Kidney tubule cell (primary cell): ENCODE measurements around the gene ADTRP.

Experiments used
- DNase-seq: peaks from one replicate; pipeline ENCODE4 v3.0.0-alpha.2; 2018; ENCODE audit warnings: low spot score

Gene ADTRP

DNA sequence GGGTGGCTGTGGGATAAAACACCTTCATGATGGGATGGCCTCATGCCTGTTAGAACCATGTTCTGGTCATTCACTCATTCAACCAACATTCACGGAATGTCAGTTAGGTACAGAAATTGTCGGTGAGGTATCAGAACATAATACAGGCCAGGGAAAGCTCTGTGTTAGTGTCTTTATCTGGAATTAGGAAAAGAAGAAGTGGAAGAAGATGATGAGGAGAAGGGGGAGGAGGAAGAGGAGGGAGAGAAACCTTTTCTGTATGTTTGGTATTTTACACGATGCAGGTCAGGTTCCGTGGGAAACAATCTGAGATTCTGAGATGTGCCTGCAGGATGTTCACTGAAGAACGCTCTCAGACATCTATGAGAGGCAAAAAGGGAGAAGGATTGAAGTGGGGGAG, 5.6 kb downstream of the ADTRP start:
- DNase-seq: no peak

DNA sequence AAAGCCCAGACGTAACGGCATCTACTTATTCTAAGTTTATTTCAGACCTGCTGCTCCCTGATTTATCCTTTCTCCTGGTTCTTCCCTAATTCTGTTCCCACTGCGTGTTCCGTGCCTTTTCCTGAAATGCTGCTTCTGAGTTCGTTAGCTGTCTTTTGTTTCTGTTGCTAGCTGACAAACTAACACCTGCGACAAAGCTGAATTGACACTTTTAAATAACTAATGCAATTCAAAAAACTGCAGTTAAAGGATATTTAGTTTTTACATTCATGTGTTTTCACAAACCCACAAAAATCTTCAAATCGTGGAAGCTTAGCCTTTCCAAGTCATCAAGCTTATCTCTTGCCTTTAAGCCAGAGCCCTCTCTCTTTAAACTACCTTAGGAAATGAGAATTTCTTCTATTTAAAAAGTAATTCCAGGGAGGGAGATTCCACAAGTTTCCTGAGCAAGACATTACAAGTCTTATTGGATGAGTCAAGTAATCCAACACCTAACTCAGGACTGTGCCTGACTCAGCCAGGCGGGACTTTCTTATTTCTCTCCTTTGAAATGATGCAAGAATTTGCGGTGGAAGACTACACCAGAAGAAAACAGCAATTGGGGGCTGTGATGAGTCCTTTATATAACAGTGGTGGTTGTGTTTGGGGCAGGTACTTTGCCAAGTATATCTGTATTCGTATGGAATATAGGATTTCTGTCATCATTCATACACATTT, 6.3 kb downstream of the ADTRP start:
- DNase-seq: peak; percentile 96

DNA sequence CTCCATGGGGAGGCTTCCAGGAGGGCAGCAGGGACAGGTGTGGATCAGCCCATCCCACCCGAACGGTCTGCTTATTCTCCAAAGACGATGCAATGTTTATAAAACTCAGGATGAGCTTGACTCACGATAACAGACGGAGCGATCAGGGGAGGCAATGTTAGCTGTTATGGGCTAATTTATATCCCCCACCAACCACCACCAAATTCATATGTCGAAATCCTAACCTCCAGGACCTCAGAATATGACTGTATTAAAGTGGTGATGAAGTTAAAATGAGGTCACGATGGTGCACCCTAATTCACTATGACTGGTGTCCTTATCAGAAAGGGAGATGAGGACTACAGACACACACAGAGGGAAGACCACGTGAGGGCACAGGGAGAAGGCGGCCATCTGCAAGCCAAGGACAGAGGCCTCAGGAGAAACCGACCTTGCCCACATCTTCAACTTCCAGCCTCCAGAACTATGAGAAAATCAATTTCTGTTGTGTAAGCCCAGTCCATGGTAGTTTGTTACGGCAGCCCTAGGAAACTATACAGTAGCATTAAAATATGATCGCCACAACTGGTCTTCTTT, 7.0 kb downstream of the ADTRP start:
- DNase-seq: peak; percentile 30

DNA sequence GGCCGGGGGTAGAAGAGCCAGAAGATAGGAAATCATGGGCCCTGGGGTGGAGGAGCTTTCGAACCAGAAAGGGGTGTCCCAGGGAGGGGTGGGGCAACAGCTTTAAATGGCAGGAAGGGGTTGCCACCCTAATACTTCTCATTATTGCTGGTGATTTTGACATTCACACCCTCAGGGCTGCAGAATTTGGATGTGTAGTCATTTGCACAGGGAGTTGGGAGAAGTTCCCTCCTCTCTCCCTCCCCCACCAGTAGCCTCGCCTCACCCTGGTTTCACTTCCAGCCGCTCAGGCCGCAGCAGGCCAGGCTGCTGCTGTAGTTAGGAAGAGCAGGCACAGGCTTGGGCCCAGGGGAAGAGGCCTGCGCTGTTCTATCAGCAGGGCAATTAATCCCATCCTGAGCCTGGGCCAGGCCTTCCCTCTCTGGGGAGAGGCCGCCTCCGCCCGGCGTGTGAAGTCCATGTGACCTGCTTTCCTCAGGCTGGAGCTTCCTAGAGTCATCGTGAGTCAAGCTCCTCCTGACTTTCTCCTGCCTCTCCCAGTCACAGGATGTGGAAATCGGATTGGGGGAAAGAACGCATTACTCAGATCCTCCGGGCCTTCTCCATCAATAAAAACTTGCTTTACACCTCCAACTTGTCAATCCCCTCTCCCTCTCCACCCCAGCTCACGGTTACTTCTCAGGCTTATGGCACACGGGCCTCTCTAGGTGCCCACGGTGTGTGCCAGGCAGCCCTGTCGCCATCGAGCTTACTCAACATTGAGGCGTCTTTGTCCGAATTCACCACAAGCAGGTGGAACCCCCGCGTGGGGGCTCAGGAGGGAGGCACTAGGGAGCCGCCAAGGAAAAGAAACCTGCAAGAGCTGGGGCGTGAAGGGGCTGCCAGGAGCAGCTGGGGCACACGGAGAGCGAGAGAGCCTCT, 7.8 kb downstream of the ADTRP start:
- peak; percentile 98 for DNase-seq

DNA sequence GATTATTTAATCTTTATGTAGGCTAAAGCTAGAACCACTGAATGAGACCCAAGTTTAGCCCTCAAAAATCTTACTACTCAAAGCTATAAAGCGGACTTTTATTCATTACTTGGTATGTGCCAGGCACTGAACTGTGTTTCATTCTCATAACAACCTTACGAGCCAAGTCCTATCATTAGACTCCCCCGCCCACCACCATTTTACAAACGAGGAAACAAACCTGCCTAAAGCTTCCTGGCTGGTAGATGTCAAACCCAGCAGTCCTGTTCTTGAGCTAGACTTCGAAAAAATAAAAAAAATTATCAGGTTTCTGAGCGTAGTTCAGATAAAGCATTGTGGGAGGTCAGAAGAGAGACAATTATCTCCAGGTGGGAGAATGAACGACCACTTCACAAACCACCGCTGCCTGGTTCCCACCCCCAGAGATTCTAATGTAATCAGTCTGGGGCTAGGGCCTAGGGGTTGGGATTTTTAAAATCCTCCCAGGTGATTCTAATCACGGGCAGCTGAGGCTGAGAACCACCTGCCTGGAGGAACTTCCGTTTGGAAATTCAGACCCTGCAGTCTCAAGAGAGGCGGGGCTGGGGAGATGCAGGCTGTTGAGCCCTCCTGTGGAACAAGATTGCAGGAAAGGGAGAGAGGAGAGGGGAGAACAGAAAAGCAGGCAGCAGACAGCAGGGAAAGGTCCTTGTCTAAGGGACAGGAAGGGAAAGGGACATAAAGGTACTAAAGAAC, 8.6 kb downstream of the ADTRP start:
- peak; percentile 67 for DNase-seq

- peak; percentile 68 for DNase-seq
Observed at GRCh38 chr6:11769244-11769643, 9.4 kb downstream of the ADTRP start.

- DNase-seq: no peak
Observed at GRCh38 chr6:11767978-11768756, 10.4 kb downstream of the ADTRP start.

- peak; percentile 45 for DNase-seq
Observed at GRCh38 chr6:11767458-11767857, 11.1 kb downstream of the ADTRP start.

GRCh38 chr6:11766589-11767450, 11.8 kb downstream of the ADTRP start:
- peak; percentile 99 for DNase-seq

DNA sequence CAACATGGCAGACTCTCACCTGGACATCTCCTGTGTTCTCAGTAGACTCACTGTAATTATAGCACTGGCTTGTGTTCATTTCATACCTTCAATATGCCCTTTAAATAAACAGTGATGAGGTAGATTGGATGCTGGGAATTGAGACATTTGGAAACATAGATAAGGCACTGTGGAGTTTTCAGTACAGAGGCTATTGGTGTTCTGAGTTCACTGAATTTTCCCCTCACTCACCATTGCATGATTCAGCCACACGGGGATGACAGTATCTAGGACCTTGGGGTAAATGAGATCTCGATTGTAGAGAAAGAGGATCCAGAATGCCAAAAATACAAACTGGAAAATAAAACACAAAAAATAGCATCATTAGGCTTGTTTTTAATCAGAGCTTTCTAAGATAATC, 12.6 kb downstream of the ADTRP start:
- peak; percentile 51 for DNase-seq

GRCh38 chr6:11764250-11764604, 14.4 kb downstream of the ADTRP start:
- no peak for DNase-seq

DNA sequence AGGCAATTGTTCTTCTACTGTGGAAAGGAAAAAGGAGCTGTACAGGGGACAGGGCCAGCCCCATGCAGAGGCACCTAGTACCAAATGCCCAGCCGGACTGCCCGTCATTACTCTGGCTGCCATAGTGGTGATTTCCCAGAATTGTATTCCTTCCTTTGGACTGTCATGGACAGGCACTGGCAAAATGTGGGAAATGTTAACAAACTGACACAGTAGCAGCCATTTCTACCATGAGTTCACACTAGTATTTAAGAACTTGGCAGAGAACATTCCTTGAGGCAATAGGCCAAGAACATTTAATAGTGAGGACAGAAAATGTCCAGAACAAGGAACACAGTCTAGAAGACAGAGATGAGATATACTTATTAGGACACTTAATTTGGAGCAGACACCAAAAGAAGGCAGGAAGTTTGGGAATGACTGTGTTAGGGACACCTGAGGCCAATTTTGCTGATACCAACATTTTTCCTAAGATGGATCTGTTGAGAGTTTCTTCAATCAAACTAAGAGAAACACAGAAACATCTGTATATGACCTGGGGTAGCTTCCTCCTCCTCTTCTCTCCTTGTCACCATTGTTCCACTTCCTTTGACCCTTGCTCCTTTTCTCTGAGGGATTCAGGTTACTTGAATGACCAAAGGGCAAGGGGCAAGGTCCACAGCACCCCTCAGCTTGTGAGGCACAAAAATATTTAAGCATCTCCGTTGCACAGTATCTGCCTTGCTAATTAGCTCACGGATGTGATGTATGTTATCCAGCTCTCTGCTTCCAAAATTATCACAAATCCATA, 14.9 kb downstream of the ADTRP start:
- DNase-seq: no peak

- DNase-seq: peak; percentile 44
Observed at GRCh38 chr6:11762794-11763459, 15.7 kb downstream of the ADTRP start.

DNA sequence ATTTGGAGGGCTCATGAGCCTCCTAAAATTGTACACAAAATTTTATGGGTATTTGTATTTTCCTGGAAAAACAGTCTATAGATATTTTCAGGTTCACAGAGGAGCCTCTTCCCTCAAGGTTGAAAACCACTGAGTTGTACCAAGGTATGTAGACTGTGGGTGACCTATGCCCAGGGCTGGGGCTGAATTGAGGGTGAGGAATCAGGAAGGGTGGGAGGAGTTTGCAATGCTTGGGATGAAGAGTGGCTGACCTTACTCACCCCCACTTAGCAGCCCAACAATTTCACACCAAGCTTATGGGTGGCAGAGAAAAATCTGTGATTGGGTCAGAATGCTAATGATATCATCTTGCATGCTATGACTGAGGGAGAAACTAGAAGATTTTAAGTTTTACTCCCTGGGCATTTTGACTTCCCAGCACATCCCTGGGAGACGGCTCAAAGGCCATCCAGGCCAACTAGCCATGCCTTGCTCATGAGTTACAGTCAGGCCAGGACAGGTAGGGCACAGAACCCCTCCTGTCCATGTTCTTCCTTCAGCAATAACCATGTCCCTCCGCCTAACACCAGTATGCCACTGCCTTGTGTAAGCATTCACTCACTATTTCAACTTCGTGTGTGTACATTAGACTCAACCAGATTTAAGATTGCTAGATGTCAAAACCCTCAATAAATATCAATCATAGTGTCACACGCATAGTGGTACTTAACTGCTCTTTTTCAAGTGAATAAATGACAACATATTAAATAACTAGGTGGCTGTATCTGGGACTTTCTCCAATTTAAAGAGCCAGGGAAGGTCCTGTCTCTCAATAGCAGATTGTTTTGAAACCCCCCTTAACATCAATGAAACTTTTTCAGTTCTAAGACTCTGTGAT, 16.6 kb downstream of the ADTRP start:
- peak; percentile 90 for DNase-seq

DNA sequence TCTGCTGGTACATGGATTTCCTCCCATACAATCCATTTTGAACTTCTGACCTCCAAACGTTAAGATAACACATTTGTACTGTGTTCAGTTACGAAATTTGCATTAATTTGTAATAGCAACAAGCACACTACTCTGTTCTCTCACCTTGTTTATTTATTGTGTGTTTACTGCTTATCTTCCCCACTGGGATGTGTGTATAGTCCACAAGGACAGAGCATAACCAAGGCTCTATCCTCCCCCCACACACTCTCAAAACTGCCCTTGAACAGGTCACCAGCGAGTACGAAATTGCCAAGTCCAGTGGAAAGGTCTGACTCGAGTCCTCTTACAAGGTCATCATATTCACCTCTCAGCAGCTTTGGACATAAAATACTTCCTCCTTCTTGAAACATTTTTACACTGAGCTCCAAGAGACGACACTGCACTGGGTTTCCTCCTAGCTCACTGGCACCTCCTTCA, 18.6 kb downstream of the ADTRP start:
- no peak for DNase-seq

DNA sequence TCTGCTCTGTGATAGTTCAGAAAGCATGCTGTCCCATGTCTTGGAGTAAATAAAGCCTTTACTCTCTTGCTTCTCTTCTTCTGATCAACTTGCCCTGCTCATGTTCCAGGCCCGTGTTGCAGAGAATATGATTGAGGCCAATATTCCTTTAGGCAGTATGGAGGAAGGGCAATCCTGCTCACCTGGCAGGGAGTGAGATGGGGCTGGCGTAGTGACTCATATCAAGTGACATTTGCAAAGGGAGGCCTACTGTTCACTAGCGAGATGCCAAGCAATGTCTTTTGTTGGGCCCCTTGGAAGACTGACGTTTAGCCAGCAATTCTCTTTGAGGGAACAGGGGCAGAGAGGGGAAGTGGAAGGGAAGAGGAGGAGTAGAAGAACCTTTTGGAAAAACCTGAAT, 19.7 kb downstream of the ADTRP start:
- no peak for DNase-seq

GRCh38 chr6:11756726-11757125, 21.9 kb downstream of the ADTRP start:
- no peak for DNase-seq

- DNase-seq: no peak
Observed at GRCh38 chr6:11756292-11756691, 22.3 kb downstream of the ADTRP start.
